ENCODE data around the gene FBXO8.

FBXO8 gene

DNA sequence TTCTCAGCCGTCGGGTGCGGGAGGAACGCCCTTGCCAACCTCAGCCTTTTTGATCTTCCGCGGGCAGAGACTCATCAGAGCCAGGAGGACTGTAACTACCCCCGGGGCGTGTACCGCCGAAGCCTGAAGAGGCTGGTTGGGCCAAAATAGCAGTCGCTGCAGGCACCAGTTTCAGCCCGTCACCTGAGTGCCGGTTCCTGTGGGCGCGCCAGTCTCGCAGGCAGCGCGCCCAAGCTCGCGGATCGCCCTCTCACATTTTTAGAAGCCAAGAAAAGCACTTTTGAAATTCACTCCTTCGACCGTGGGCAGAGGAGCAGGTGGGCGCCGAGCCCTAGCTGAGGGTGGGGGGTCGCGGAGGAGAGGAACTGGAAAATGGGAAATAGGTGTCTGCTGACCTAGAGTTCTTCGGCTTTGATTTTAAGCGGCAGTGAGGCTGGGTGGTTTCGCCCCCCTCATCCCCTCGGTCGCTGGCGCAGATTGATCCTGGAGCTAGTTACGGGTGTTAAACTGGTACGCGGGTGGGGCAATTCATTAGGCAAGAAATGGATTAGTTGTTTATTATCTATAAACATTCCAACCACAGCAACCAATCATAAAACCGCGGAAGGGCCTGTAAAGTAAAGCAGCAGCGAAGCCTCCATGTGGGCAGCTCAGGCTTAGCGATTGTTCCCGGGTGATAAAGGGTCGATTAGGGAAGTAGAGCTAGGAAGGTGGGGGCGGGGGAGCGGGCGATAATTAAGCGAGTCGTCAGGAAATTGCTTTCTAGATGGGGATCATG lies 69.2 kb downstream of the FBXO8 start:
- Histone ChIP-seq H3K9ac (no peak overlapping the region), H3K4me2 (no peak overlapping the region), H3K27ac (no peak overlapping the region), H3K9me3 (peaks cover 13% of the 10 kb centered on the region), H3K27me3 (peaks cover 75% of the 10 kb centered on the region), H4K20me1 (peaks cover 16% of the 10 kb centered on the region), H3K36me3 (no peaks in the 10 kb centered on the region), H3K4me3 (no peak overlapping the region), H3K4me1 (peaks cover 29% of the 10 kb centered on the region)
- no peak for TF ChIP-seq Cebpa-rat (IDR thresholded peaks at IDR 0.05)

GRCh38 chr4:174213731-174214100 lies 69.8 kb downstream of the FBXO8 start:
- H3K4me1 ChIP-seq = peaks cover 29% of the 10 kb centered on the region
- no peak for TF ChIP-seq Cebpa-rat (IDR thresholded peaks at IDR 0.05)
- no peak overlapping the region for H3K4me2 ChIP-seq
- H3K9me3 ChIP-seq = peaks cover 13% of the 10 kb centered on the region
- no peaks in the 10 kb centered on the region for H3K36me3 ChIP-seq
- peaks cover 16% of the 10 kb centered on the region for H4K20me1 ChIP-seq
- H3K4me3 ChIP-seq = no peak overlapping the region
- H3K27ac ChIP-seq = no peak overlapping the region
- H3K9ac ChIP-seq = no peak overlapping the region
- H3K27me3 ChIP-seq = peaks cover 74% of the 10 kb centered on the region

GRCh38 chr4:174212061-174212460 lies 71.4 kb downstream of the FBXO8 start:
- Histone ChIP-seq H3K4me3 (no peak overlapping the region), H3K4me2 (no peak overlapping the region), H4K20me1 (peaks cover 8% of the 10 kb centered on the region), H3K27me3 (peaks cover 57% of the 10 kb centered on the region), H3K4me1 (peaks cover 16% of the 10 kb centered on the region), H3K36me3 (no peaks in the 10 kb centered on the region), H3K27ac (no peak overlapping the region), H3K9me3 (peaks cover 13% of the 10 kb centered on the region), H3K9ac (no peak overlapping the region)
- no peak for TF ChIP-seq Cebpa-rat (IDR thresholded peaks at IDR 0.05)

DNA sequence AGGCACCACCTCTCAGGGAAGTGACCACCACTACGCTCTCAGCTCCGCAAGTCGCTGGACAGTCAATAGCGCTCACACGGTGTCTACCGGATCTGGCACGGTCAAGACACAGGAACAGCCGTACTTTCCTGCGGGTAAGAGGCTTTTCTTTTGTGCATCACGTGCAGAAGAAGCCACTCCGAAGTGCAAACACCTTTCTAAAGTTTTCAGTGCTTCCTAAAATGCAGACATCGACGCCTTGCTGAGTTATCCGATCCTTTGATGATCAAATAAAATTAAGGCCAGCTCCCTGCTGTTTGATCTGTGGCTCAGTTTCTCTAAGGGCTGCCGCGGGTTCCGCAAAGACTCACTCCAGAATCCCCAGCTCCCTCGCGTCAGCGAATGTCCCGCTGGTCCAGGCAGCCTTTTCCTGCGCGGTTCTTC lies 71.8 kb downstream of the FBXO8 start:
- Histone ChIP-seq H4K20me1 (peaks cover 3% of the 10 kb centered on the region), H3K4me1 (peaks cover 12% of the 10 kb centered on the region), H3K9ac (no peak overlapping the region), H3K36me3 (no peaks in the 10 kb centered on the region), H3K4me2 (no peak overlapping the region), H3K27ac (no peak overlapping the region), H3K27me3 (peaks cover 53% of the 10 kb centered on the region), H3K9me3 (peaks cover 13% of the 10 kb centered on the region), H3K4me3 (no peak overlapping the region)
- TF ChIP-seq Cebpa-rat (IDR thresholded peaks at IDR 0.05) = no peak

GRCh38 chr4:174210952-174211490 lies 72.4 kb downstream of the FBXO8 start:
- H3K9ac ChIP-seq = no peak overlapping the region
- no peaks in the 10 kb centered on the region for H4K20me1 ChIP-seq
- H3K27me3 ChIP-seq = peaks cover 47% of the 10 kb centered on the region
- peaks cover 13% of the 10 kb centered on the region for H3K9me3 ChIP-seq
- H3K4me3 ChIP-seq = no peak overlapping the region
- no peak overlapping the region for H3K27ac ChIP-seq
- no peak overlapping the region for H3K4me2 ChIP-seq
- TF ChIP-seq Cebpa-rat (IDR thresholded peaks at IDR 0.05) = no peak
- peaks cover 5% of the 10 kb centered on the region; the same call in 1 of the 2 replicates for H3K4me1 ChIP-seq
- no peaks in the 10 kb centered on the region for H3K36me3 ChIP-seq

- Histone ChIP-seq H3K9me3 (peaks cover 13% of the 10 kb centered on the region), H4K20me1 (no peaks in the 10 kb centered on the region), H3K4me3 (no peak overlapping the region), H3K27me3 (peaks cover 41% of the 10 kb centered on the region), H3K4me2 (no peak overlapping the region), H3K27ac (no peak overlapping the region), H3K9ac (no peak overlapping the region), H3K4me1 (no peaks in the 10 kb centered on the region), H3K36me3 (no peaks in the 10 kb centered on the region)
- TF ChIP-seq Cebpa-rat (IDR thresholded peaks at IDR 0.05) = no peak
Observed at GRCh38 chr4:174210354-174210753, 73.1 kb downstream of the FBXO8 start.

GRCh38 chr4:174209341-174209740 lies 74.1 kb downstream of the FBXO8 start:
- no peak overlapping the region for H3K4me2 ChIP-seq
- no peak overlapping the region for H3K9ac ChIP-seq
- peaks cover 9% of the 10 kb centered on the region for H3K9me3 ChIP-seq
- H3K4me3 ChIP-seq = no peak overlapping the region
- H3K27ac ChIP-seq = no peak overlapping the region
- TF ChIP-seq Cebpa-rat (IDR thresholded peaks at IDR 0.05) = no peak
- H3K27me3 ChIP-seq = peaks cover 32% of the 10 kb centered on the region
- no peaks in the 10 kb centered on the region for H4K20me1 ChIP-seq
- no peaks in the 10 kb centered on the region for H3K4me1 ChIP-seq
- no peaks in the 10 kb centered on the region for H3K36me3 ChIP-seq

GRCh38 chr4:174207367-174207766 lies 76.1 kb downstream of the FBXO8 start:
- no peak overlapping the region for H3K27ac ChIP-seq
- H3K9me3 ChIP-seq = no peaks in the 10 kb centered on the region
- no peak overlapping the region for H3K9ac ChIP-seq
- H3K4me1 ChIP-seq = no peaks in the 10 kb centered on the region
- no peaks in the 10 kb centered on the region for H3K36me3 ChIP-seq
- TF ChIP-seq Cebpa-rat (IDR thresholded peaks at IDR 0.05) = no peak
- no peak overlapping the region for H3K4me3 ChIP-seq
- H4K20me1 ChIP-seq = no peaks in the 10 kb centered on the region
- H3K27me3 ChIP-seq = peaks cover 14% of the 10 kb centered on the region
- no peak overlapping the region for H3K4me2 ChIP-seq

DNA sequence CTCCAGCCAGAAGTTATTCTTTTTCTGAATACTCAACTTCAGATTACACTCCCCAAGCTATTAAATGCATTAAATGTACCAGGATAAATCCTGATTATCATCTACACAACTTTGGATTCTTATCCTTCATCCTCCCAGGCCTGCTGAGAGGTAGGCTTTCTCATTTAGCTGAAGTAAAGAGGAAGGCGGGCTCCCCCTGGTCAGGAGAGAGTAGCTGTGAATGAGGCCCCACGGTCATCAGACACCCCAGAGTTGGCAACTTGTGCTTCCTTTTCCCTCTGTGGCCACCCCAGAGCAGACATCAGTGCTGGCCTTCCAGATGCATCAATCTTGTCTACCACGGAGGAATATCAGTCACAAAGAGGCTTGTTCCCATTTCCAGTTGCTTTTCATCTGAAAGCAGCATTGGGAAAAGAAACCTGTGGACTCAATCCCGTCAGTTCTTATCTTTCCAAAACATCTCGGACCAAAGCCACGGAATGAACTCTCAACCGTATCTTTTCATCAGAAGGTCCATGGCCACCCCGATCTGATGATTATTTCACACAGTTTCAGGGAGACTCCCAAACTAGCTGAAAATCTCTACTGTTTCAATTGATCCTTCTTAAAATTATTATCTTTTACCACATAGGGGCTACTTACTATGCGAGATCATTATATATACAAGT lies 79.2 kb downstream of the FBXO8 start:
- no peaks in the 10 kb centered on the region for H3K4me1 ChIP-seq
- no peaks in the 10 kb centered on the region for H3K9me3 ChIP-seq
- H3K36me3 ChIP-seq = no peaks in the 10 kb centered on the region
- no peak overlapping the region for H3K9ac ChIP-seq
- no peak overlapping the region for H3K4me2 ChIP-seq
- no peak overlapping the region for H3K27ac ChIP-seq
- TF ChIP-seq Cebpa-rat (IDR thresholded peaks at IDR 0.05) = no peak
- H3K4me3 ChIP-seq = no peak overlapping the region
- H3K27me3 ChIP-seq = no peaks in the 10 kb centered on the region
- no peaks in the 10 kb centered on the region for H4K20me1 ChIP-seq

DNA sequence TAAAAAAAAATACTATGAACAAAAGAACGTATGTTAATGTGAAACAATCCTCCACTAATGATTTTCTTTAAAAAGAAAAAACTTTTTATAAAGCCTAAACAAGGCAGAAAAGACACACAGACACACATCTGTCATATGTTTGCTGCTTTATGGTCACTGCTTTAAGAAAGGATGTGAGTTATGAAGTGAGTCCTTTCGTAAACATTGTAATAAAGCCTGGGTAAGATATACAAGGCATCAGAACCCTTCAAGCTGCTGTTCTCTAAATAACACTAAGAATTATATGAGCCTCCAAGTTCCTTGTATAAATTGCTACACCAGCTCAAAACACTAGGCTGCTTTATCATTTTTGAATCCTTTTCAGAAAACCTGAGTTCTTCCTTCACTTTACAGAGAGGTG lies 81.6 kb downstream of the FBXO8 start:
- Histone ChIP-seq H3K4me3 (no peak overlapping the region), H3K9ac (no peak overlapping the region), H3K9me3 (no peaks in the 10 kb centered on the region), H3K27ac (no peak overlapping the region), H3K4me2 (no peak overlapping the region), H3K36me3 (no peaks in the 10 kb centered on the region), H3K4me1 (no peaks in the 10 kb centered on the region), H3K27me3 (no peaks in the 10 kb centered on the region), H4K20me1 (no peaks in the 10 kb centered on the region)
- TF ChIP-seq Cebpa-rat (IDR thresholded peaks at IDR 0.05) = no peak

All from BLaER1 (cell line).